Fibroblast of the conjunctiva (primary cell): ENCODE data around the gene FIBIN.

Source experiments
- DNase-seq: peaks from one replicate; pipeline ENCODE4 v3.0.0-alpha.2; 2010; ENCODE audit warnings: low read depth

FIBIN gene

GRCh38 chr11:27022659-27023251 lies 28.8 kb downstream of the FIBIN start:
- DNase-seq, result no peak

DNA sequence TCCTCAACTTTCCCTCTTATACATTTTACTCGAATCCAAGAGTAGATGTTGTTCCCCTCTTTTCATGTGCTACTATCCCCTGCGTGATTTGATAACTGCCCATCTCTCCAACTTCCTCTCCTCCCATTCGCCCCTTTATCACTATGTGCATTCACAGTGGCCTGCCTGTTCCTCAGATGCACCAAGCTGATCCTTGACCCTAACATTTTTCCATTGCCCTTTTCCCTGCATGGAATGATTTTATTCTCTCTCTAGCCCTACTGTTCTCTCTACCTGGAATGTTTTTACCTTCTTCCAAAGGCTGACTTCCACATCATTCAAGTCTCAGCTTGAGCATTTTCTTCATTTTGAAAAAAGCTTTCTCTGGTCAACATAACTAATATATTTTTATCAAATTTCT lies 31.0 kb downstream of the FIBIN start:
- DNase-seq, result no peak

GRCh38 chr11:27025312-27025955 lies 31.5 kb downstream of the FIBIN start:
- DNase-seq, result no peak

- DNase-seq, result no peak
These were observed 32.2 kb downstream of the FIBIN start for GRCh38 chr11:27025957-27026733.

GRCh38 chr11:27028561-27028965 lies 34.7 kb downstream of the FIBIN start:
- peak; percentile 17 for DNase-seq

DNA sequence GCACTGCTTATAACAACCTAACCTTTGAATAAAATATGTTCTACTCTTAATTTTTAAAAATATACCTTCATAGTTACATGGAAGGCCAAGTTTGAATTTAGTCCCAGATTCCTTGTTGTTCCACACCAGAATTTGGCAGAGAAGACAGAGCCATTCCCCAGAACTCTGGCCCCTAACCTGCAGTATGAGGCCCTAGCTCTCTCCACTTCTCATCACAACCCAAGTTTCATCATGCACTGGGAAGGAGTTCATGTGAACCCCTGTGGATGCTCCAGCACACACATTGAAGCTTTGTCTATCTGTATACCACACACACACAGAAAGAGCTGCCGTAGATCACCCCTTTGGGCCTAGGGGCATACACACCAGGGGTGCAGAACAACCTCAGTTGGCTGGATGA lies 36.1 kb downstream of the FIBIN start:
- no peak for DNase-seq

GRCh38 chr11:27031754-27032153 lies 37.8 kb downstream of the FIBIN start:
- DNase-seq, result no peak

DNA sequence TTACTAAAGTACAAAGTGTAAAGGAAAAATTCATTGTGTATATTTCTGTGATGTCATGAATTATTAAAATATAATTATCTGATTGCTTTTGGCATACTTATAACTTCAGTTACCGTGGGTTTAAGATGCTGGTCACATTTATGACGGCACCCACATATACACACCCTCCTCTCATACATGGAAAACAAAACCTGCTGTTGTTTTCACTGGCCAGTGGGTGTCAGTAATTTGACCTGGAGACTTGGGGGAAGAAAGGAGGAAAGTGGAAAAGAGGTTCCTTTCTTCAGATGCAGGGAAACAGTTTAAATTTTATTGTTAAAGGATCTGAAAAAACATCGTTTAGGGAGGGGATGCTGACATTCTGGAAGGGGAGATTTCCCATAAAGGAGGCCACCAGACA lies 46.0 kb downstream of the FIBIN start:
- DNase-seq, result no peak

GRCh38 chr11:27040302-27041115 lies 46.6 kb downstream of the FIBIN start, which contains the start of gene BBOX1:
Gene BBOX1, plus strand, starts transcription at chr11:27040815. Its CDS starts 14,616 bp downstream, at chr11:27055431.
- DNase-seq, result no peak

- no peak for DNase-seq
These were observed 47.4 kb downstream of the FIBIN start for GRCh38 chr11:27041141-27041899.
